Measurements from ENCODE around the gene CLCN1.

- no peak for TF ChIP-seq CTCF (conservative IDR thresholded peaks at IDR 0.05; ENCODE audit: low read length)
- TF ChIP-seq EZH2phosphoT487 (IDR thresholded peaks at IDR 0.05; ENCODE audit: borderline replicate concordance) = no peak
These were observed 63.8 kb downstream of the CLCN1 start for GRCh38 chr7:143379611-143380259.
